CD14-positive monocyte (primary cell): ENCODE data around the gene PDZD7. TPM values are rescaled to one million over a fixed set of nuclear protein-coding genes. Genes with fewer than 3 reads are reported as not detected.

Experiments
- DNase-seq, 3 donors: peaks; one replicate each; pipeline ENCODE4 v3.0.0-alpha.2; 2011 to 2022
- H2AFZ ChIP-seq: 2 replicates; pipeline ENCODE4 v1.6.0; 2012; ENCODE audit warnings: mild to moderate bottlenecking, low read depth, low read length, inconsistent platforms; ENCODE audit not compliant: insufficient read depth, poor library complexity, severe bottlenecking
- H3K27ac ChIP-seq, 2 donors: 1 replicate in 1 of 2; 2 replicates in 1 of 2; pipeline ENCODE4 v1.5.1; 2012 to 2013; ENCODE audit warnings: low read length in 2 of 2, control low read depth in 1 of 2, inconsistent platforms in 1 of 2, low read depth in 1 of 2, mild to moderate bottlenecking in 1 of 2
- H3K27me3 ChIP-seq, 2 donors: one replicate each; pipeline versions ENCODE4 v1.6.0 to v1.6.1; 2011 to 2013; ENCODE audit warnings: low read length in 2 of 2; ENCODE audit not compliant: control insufficient read depth in 2 of 2, insufficient read depth in 2 of 2
- H3K36me3 ChIP-seq, 2 donors: replicated peaks in 1 of 2; 1 replicate in 1 of 2; 2 replicates in 1 of 2; pipeline versions ENCODE4 v1.5.1 to v1.6.1; 2012 to 2013; ENCODE audit warnings: low read length in 2 of 2, control low read depth in 1 of 2, inconsistent platforms in 1 of 2, mild to moderate bottlenecking in 1 of 2; ENCODE audit not compliant: insufficient read depth in 2 of 2, control insufficient read depth in 1 of 2
- H3K4me1 ChIP-seq, 2 donors: 1 replicate in 1 of 2; 2 replicates in 1 of 2; pipeline versions ENCODE4 v1.5.1 to v1.6.1; 2012 to 2013; ENCODE audit warnings: low read length in 2 of 2, control low read depth in 1 of 2, inconsistent platforms in 1 of 2, mild to moderate bottlenecking in 1 of 2, moderate library complexity in 1 of 2; ENCODE audit not compliant: insufficient read depth in 2 of 2, control insufficient read depth in 1 of 2
- H3K4me2 ChIP-seq: replicated peaks from 2 replicates; pipeline ENCODE3; 2012; ENCODE audit warnings: low read length, moderate library complexity, mild to moderate bottlenecking; ENCODE audit not compliant: poor library complexity, severe bottlenecking; ENCODE audit errors: extremely low read depth
- H3K4me3 ChIP-seq, 3 experiments: fragments of 200-600 bp in 1 of 3; sonication (generic) in 1 of 3; replicated peaks in 1 of 3; 1 replicate in 2 of 3; 2 replicates in 1 of 3; pipeline ENCODE4 v1.5.1; 2011 to 2013; ENCODE audit warnings: low read length in 3 of 3, mild to moderate bottlenecking in 3 of 3, control low read depth in 2 of 3, low read depth in 2 of 3, inconsistent platforms in 1 of 3, moderate library complexity in 1 of 3
- H3K79me2 ChIP-seq: 2 replicates; pipeline ENCODE4 v1.6.0; 2012; ENCODE audit warnings: mild to moderate bottlenecking, control low read depth, inconsistent platforms, low read length, moderate library complexity; ENCODE audit not compliant: insufficient read depth
- H3K9ac ChIP-seq: 2 replicates; pipeline ENCODE4 v1.6.0; 2017; ENCODE audit warnings: low read length, mild to moderate bottlenecking; ENCODE audit not compliant: insufficient read depth, poor library complexity, severe bottlenecking
- H3K9me3 ChIP-seq, 2 donors: replicated peaks in 1 of 2; 1 replicate in 1 of 2; 2 replicates in 1 of 2; pipeline versions ENCODE4 v1.5.1 to v1.6.1; 2012 to 2013; ENCODE audit warnings: low read length in 2 of 2, control low read depth in 1 of 2; ENCODE audit not compliant: control insufficient read depth in 1 of 2, insufficient read depth in 1 of 2
- H4K20me1 ChIP-seq: 2 replicates; pipeline ENCODE4 v1.6.0; 2012; ENCODE audit warnings: mild to moderate bottlenecking, low read length, control low read depth, moderate library complexity; ENCODE audit not compliant: insufficient read depth
- H3K27ac Mint-ChIP-seq, 7 donors: one replicate each; pipeline ENCODE4 v1.8.0; 2020; ENCODE audit warnings: mild to moderate bottlenecking in 7 of 7, mixed read lengths in 7 of 7, moderate library complexity in 6 of 7, inconsistent platforms in 2 of 7
- H3K27me3 Mint-ChIP-seq, 3 donors: one replicate each; pipeline ENCODE4 v1.8.0; 2021 to 2022; ENCODE audit warnings: low read depth in 3 of 3, mild to moderate bottlenecking in 3 of 3, mixed read lengths in 3 of 3, moderate library complexity in 3 of 3, inconsistent platforms in 1 of 3
- H3K36me3 Mint-ChIP-seq, 2 donors: one replicate each; pipeline ENCODE4 v1.8.0; 2020; ENCODE audit warnings: mixed read lengths in 2 of 2, inconsistent platforms in 1 of 2, mild to moderate bottlenecking in 1 of 2
- H3K4me1 Mint-ChIP-seq: one replicate; pipeline ENCODE4 v1.8.0; 2020; ENCODE audit warnings: mild to moderate bottlenecking, mixed read lengths
- H3K4me3 Mint-ChIP-seq, 2 donors: one replicate each; pipeline ENCODE4 v1.8.0; 2020; ENCODE audit warnings: mild to moderate bottlenecking in 2 of 2, mixed read lengths in 2 of 2, moderate library complexity in 1 of 2
- H3K9me3 Mint-ChIP-seq, 7 donors: one replicate each; pipeline ENCODE4 v1.8.0; 2020 to 2022; ENCODE audit warnings: mixed read lengths in 7 of 7, mild to moderate bottlenecking in 6 of 7, moderate library complexity in 6 of 7, inconsistent platforms in 2 of 7
- WGBS: methylation state at CpG from one replicate; pipeline ENCODE4 v1.1.5; 2013; ENCODE audit warnings: missing lambda C conversion rate; ENCODE audit not compliant: insufficient coverage; 5-methylcytosine and 5-hydroxymethylcytosine counted together
- intact Hi-C, 2 donors: fragments of 100-400 bp; cut with micrococcal nuclease; formaldehyde crosslinking; loops; one replicate each; pipeline versions ENCODE4 v1.15.0 to v1.15.1; 2023
- polyA plus RNA-seq, 3 donors: library from polyadenylated mRNA; depleted of rRNA in 1 of 3; unstranded in 2 of 3; stranded (reverse) in 1 of 3; fragments of 300-500 nt in 2 of 3; fragments of >200 nt in 1 of 3; fragmentation: Illumina TruSeq in 2 of 3; gene quantifications; 1 replicate in 2 of 3; 2 replicates in 1 of 3; pipeline ENCODE4 v1.2.3, GENCODE V29; 2012 to 2021
- TF ChIP-seq, protein P1 (sequence below): fragments of 200-600 bp; IDR thresholded peaks from one replicate; pipeline ENCODE4 v1.8.0; 2022; ENCODE audit warnings: antibody characterized with exemption, mild to moderate bottlenecking

Gene PDZD7
- polyA plus RNA-seq, 3 donors = 0.73 TPM; not detected in 2

DNA sequence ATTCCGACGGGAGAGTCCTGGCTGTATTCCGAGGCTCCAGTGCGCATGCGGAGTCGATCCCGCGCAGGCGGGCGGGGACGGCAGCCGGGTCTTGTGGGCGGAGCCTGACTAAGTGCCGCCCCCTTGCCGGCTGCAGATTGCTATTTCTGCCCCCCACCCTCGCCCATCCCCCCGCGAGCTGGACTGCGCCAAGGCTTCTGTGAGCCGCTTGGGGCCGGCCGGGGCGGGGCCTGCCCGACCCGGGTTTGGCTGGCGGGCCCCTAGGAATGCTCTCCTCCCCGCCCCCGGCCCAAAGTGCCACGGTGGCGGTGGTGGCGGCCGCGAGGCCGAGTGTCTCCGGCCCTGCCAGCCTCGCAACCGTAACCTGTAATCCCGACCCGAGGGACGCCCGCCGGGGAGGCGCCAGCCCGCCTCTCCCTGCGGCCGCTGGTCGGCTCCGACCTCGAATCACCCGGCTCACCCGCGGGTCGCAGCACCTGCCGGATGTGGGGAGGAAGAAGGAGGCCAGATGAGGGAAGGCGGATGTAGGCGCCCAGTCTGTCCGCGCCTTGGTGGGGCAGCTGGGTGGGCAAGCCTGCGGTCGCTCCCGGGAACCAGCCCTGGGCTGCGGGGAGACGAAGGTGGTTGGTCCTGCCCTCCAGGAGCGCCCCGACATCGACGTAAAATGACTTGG is 30.2 kb upstream of the PDZD7 start:
- peak overlapping the region; percentile 97 for H2AFZ ChIP-seq
- TF ChIP-seq, protein P1, sequence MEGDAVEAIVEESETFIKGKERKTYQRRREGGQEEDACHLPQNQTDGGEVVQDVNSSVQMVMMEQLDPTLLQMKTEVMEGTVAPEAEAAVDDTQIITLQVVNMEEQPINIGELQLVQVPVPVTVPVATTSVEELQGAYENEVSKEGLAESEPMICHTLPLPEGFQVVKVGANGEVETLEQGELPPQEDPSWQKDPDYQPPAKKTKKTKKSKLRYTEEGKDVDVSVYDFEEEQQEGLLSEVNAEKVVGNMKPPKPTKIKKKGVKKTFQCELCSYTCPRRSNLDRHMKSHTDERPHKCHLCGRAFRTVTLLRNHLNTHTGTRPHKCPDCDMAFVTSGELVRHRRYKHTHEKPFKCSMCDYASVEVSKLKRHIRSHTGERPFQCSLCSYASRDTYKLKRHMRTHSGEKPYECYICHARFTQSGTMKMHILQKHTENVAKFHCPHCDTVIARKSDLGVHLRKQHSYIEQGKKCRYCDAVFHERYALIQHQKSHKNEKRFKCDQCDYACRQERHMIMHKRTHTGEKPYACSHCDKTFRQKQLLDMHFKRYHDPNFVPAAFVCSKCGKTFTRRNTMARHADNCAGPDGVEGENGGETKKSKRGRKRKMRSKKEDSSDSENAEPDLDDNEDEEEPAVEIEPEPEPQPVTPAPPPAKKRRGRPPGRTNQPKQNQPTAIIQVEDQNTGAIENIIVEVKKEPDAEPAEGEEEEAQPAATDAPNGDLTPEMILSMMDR = no peak
- peak overlapping the region; percentile 95 for H3K4me2 ChIP-seq
- intact Hi-C loops = loop anchor here in 1 of 2 donors (1.0 kb wide), 2 partner anchors 7 to 10 kb away; no protein-coding TSS in a partner anchor
- Mint-ChIP-seq H3K27ac (peak overlapping the region; percentile 88 to 98 (median 96)), H3K4me1 (peaks cover 54% of the 10 kb centered on the region), H3K9me3 (peaks cover 0 to 6% (median 1%) of the 10 kb centered on the region in 7 donors), H3K27me3 (peaks cover 43 to 49% (median 45%) of the 10 kb centered on the region in 3 donors), H3K4me3 (peak overlapping the region; percentile 87 to 92), H3K36me3 (peaks cover 12 to 31% of the 10 kb centered on the region in 2 donors)
- under 1% methylated on average over 60 of the region's 67 CpGs for WGBS
- peaks cover 50 to 62% of the 10 kb centered on the region in 2 donors for H3K4me1 ChIP-seq
- DNase-seq = peak; percentile 29 to 33 (median 31)
- peak overlapping the region; percentile 82 to 93 for H3K27ac ChIP-seq
- peaks cover 29% of the 10 kb centered on the region for H3K79me2 ChIP-seq
- no peaks in the 10 kb centered on the region for H3K9me3 ChIP-seq
- H3K36me3 ChIP-seq = peaks cover 0 to 3% of the 10 kb centered on the region in 2 donors
- H3K27me3 ChIP-seq = peaks cover 6 to 47% of the 10 kb centered on the region in 2 donors
- H3K4me3 ChIP-seq = peak overlapping the region; percentile 86 to 93 (median 87)
- H3K9ac ChIP-seq = peak overlapping the region; percentile 84
- no peaks in the 10 kb centered on the region for H4K20me1 ChIP-seq

DNA sequence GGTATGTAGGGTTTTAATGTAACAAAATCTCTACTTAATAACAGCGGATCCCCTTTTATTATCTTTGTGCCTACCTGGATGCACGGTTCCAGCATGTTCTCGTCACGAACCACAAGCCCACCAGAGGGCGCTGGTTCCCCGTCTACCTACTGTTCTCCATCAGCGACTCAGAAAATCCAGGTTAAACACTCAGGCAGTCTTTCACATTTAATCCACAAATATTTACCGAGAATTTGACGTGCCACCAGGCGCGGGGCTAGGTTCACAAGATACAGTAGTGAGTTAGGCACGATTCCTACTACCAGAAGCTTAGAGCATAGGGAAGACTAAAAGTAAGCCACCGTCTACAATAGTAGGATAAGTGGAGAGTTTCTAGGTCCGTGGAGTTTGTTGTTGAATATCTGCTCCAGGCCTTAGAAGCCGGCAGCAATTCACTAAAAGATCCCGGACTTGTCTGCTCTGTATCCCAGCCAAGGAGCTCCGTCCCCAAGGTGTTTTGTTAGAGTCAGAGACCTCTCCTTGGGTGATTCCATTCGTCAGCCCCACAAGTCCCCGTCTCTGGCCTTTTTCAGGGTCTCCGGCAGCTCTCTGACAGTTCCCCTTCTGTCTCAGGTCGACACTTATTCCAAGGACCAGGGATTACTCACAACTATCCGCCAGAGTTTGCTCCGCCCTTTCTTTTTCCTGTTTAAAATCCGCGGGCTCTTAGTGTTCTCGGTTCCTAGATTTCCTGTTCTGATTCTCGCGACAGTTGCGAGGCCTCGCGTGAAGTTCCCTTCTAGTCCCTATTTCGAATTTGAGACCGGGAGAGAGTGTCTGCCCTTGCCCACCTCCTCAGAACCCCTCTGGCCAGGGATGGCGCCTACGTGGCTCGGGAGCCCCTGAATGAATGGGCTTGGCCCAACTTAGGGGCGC is 29.4 kb upstream of the PDZD7 start:
- Histone ChIP-seq H3K9me3 (no peaks in the 10 kb centered on the region), H3K9ac (peak overlapping the region; percentile 84), H3K36me3 (peaks cover 0 to 5% of the 10 kb centered on the region in 2 donors), H4K20me1 (no peaks in the 10 kb centered on the region), H3K27me3 (peaks cover 6 to 39% of the 10 kb centered on the region in 2 donors), H3K79me2 (peaks cover 29% of the 10 kb centered on the region), H2AFZ (peak overlapping the region; percentile 97), H3K27ac (peak overlapping the region; percentile 82 to 93), H3K4me3 (peak overlapping the region; percentile 86 to 93 (median 87)), H3K4me1 (peaks cover 42 to 54% of the 10 kb centered on the region in 2 donors), H3K4me2 (peak overlapping the region; percentile 95)
- WGBS = 1% methylated on average over 30 of the region's 37 CpGs
- H3K4me3 Mint-ChIP-seq = peak overlapping the region; percentile 87 to 92
- TF ChIP-seq, protein P1 = peak; percentile 97
- DNase-seq = peak; percentile 91 to 97 (median 93)
- H3K4me1 Mint-ChIP-seq = peaks cover 46% of the 10 kb centered on the region
- peaks cover 0 to 4% (median 1%) of the 10 kb centered on the region in 7 donors for H3K9me3 Mint-ChIP-seq
- peak overlapping the region; percentile 88 to 98 (median 96) for H3K27ac Mint-ChIP-seq
- intact Hi-C loops = loop anchor here in 1 of 2 donors (1.0 kb wide), 1 partner anchor 8 kb away; no protein-coding TSS in a partner anchor
- peaks cover 35 to 41% (median 38%) of the 10 kb centered on the region in 3 donors for H3K27me3 Mint-ChIP-seq
- peaks cover 10 to 27% of the 10 kb centered on the region in 2 donors for H3K36me3 Mint-ChIP-seq
